Measurements from ENCODE around the gene GPR42.

DNA sequence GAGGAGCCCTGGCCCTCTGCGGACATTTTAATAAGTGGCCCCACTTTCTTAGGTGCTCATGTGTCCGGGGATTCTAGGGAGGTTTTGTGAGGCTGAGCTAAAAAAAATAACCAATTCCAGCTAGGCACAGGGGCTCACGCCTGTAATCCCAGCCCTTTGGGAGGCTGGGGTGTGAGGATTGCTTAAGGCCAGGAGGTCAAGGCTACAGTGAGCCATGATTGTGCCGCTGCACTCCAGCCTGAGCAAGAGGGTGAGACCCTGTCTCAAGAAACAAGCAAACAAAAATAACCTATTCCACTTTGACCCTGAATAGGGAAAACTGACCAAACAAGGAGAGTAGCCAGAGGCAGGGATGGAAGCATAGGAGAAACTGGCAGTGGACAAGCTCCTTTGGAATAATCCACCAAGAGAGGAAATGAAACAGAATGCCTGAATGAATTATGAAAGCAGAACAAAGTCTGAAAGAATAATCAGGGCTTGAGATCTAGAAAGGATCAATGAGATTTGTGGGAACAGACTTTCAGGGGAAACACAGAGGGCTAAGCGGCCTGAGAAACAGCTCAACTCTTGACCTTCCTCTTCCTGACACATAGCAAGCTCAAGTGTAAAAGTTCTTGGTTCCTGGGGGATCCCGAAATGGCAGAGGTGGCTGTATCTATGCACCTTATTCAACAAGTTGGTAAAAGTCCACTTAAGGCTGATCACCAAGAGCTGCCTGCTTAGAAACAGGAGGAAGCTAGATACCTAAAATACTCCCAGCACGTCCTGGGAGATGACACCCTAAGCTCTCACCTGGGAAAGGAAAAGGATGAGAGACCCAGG lies 47.1 kb downstream of the GPR42 start:
- TF ChIP-seq, protein P1, sequence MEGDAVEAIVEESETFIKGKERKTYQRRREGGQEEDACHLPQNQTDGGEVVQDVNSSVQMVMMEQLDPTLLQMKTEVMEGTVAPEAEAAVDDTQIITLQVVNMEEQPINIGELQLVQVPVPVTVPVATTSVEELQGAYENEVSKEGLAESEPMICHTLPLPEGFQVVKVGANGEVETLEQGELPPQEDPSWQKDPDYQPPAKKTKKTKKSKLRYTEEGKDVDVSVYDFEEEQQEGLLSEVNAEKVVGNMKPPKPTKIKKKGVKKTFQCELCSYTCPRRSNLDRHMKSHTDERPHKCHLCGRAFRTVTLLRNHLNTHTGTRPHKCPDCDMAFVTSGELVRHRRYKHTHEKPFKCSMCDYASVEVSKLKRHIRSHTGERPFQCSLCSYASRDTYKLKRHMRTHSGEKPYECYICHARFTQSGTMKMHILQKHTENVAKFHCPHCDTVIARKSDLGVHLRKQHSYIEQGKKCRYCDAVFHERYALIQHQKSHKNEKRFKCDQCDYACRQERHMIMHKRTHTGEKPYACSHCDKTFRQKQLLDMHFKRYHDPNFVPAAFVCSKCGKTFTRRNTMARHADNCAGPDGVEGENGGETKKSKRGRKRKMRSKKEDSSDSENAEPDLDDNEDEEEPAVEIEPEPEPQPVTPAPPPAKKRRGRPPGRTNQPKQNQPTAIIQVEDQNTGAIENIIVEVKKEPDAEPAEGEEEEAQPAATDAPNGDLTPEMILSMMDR (IDR thresholded peaks at IDR 0.05): no peak
- no peak for TF ChIP-seq ZFX (IDR thresholded peaks at IDR 0.05; ENCODE audit: borderline replicate concordance)
